Left ventricle myocardium inferior (tissue), 1 donor: ENCODE results near the gene RASSF7. TPM values are rescaled to one million over a fixed set of nuclear protein-coding genes. Genes with fewer than 3 reads are reported as not detected.

Experiments used
- DNase-seq: peaks from one replicate; pipeline ENCODE4 v3.0.0-alpha.2; 2020
- H3K27ac ChIP-seq: fragments of 200-600 bp; replicated peaks from 2 replicates; pipeline ENCODE4 v1.8.0; 2021
- H3K27me3 ChIP-seq: fragments of 200-600 bp; 2 replicates; pipeline ENCODE4 v1.8.0; 2021; ENCODE audit warnings: low read depth
- H3K36me3 ChIP-seq: fragments of 200-600 bp; 2 replicates; pipeline ENCODE4 v1.8.0; 2021
- H3K4me1 ChIP-seq: fragments of 200-600 bp; 2 replicates; pipeline ENCODE4 v1.8.0; 2021
- H3K4me3 ChIP-seq: fragments of 200-600 bp; 2 replicates; pipeline ENCODE4 v1.8.0; 2021; ENCODE audit warnings: mild to moderate bottlenecking, moderate library complexity
- H3K9me3 ChIP-seq: fragments of 200-600 bp; replicated peaks from 2 replicates; pipeline ENCODE4 v1.8.0; 2021
- CTCF ChIP-seq: fragments of 200-600 bp; IDR thresholded peaks from 2 replicates; pipeline ENCODE4 v1.8.0; 2021; ENCODE audit warnings: antibody characterized with exemption, mild to moderate bottlenecking, borderline replicate concordance
- intact Hi-C: fragments of 100-400 bp; cut with micrococcal nuclease; formaldehyde crosslinking; loops from one replicate; pipeline ENCODE4 v1.11.0; 2022
- total RNA-seq: library from RNA; stranded (reverse); fragmentation: NEBNext Ultra II Directional; extraction: Animal tissue kit (Norgen Biotek cat#: 25700); gene quantifications from one replicate; pipeline ENCODE4 v1.2.1, GENCODE V29; 2021
- donor health status: DM: no; HTN: yes; CAD: no; lungs with severe emphysema.

RASSF7 gene
- total RNA-seq, 1 donor from 2014 or later = 4.5 TPM

GRCh38 chr11:610146-610801 is 49.5 kb downstream of the RASSF7 start:
- no peaks in the 10 kb centered on the region for H3K27me3 ChIP-seq
- H3K27ac ChIP-seq = no peak overlapping the region
- intact Hi-C loops = no loop called here
- H3K4me1 ChIP-seq = peaks cover 58% of the 10 kb centered on the region
- no peaks in the 10 kb centered on the region for H3K9me3 ChIP-seq
- H3K36me3 ChIP-seq = peaks cover 86% of the 10 kb centered on the region
- TF ChIP-seq CTCF = no peak
- DNase-seq = no peak
- no peak overlapping the region for H3K4me3 ChIP-seq

- H3K4me1 ChIP-seq = peaks cover 60% of the 10 kb centered on the region
- no peaks in the 10 kb centered on the region for H3K27me3 ChIP-seq
- DNase-seq = no peak
- H3K36me3 ChIP-seq = peaks cover 76% of the 10 kb centered on the region
- H3K27ac ChIP-seq = no peak overlapping the region
- H3K4me3 ChIP-seq = no peak overlapping the region
- TF ChIP-seq CTCF = no peak
- intact Hi-C loops = no loop called here
- H3K9me3 ChIP-seq = no peaks in the 10 kb centered on the region
These were observed 50.5 kb downstream of the RASSF7 start for GRCh38 chr11:611001-611996.

GRCh38 chr11:612201-612960 is 51.6 kb downstream of the RASSF7 start:
- Histone ChIP-seq H3K4me3 (no peak overlapping the region), H3K27me3 (no peaks in the 10 kb centered on the region), H3K4me1 (peaks cover 62% of the 10 kb centered on the region), H3K27ac (no peak overlapping the region), H3K36me3 (peaks cover 65% of the 10 kb centered on the region), H3K9me3 (no peaks in the 10 kb centered on the region)
- intact Hi-C loops = no loop called here
- TF ChIP-seq CTCF = no peak
- DNase-seq = no peak

- Histone ChIP-seq H3K9me3 (no peaks in the 10 kb centered on the region), H3K27ac (peak overlapping the region; percentile 55), H3K27me3 (no peaks in the 10 kb centered on the region), H3K4me1 (peaks cover 60% of the 10 kb centered on the region), H3K36me3 (peaks cover 60% of the 10 kb centered on the region), H3K4me3 (no peak overlapping the region)
- no peak for DNase-seq
- intact Hi-C loops = no loop called here
- TF ChIP-seq CTCF = no peak
These were observed 52.2 kb downstream of the RASSF7 start for GRCh38 chr11:612961-613300.

GRCh38 chr11:613369-613968 is 52.7 kb downstream of the RASSF7 start:
- Histone ChIP-seq H3K9me3 (no peaks in the 10 kb centered on the region), H3K4me1 (peaks cover 54% of the 10 kb centered on the region), H3K27ac (peak overlapping the region; percentile 98), H3K36me3 (peaks cover 54% of the 10 kb centered on the region), H3K27me3 (no peaks in the 10 kb centered on the region), H3K4me3 (peak overlapping the region; percentile 87)
- no peak for TF ChIP-seq CTCF
- peak; percentile 70 for DNase-seq
- intact Hi-C loops = no loop called here
